IMR-90 (cell line): Measurements from ENCODE around the gene PTGR2. TPM values are rescaled to one million over a fixed set of nuclear protein-coding genes. Genes with fewer than 3 reads are reported as not detected.

ENCODE experiments used
- ATAC-seq: fragments of 200-7000 bp; cut with Tn5 transposase; 2 replicates; pipeline ENCODE4 v1.9.1; 2020; ENCODE audit warnings: low read depth, mild to moderate bottlenecking, moderate library complexity
- BruUV-seq: library from RNA; stranded (reverse); fragments of 400-500 nt; replicated peaks from 2 replicates; lab custom pipeline; 2021; lab: Mats Ljungman, UMichigan
- CTCF ChIA-PET: fragments of 300-600 bp; formaldehyde crosslinking; extraction: SDS; loops from one replicate; lab custom pipeline; 2021; ENCODE audit warnings: antibody characterized with exemption; lab: Yijun Ruan, JAX
- POLR2A ChIA-PET: fragments of 300-600 bp; sonication (Branson Sonifier 250); formaldehyde crosslinking; loops from one replicate; lab custom pipeline; 2022; ENCODE audit warnings: antibody characterized with exemption; ENCODE audit not compliant: unreplicated experiment; lab: Charles Lee
- DNase-seq: peaks from one replicate; pipeline ENCODE4 v3.0.0; 2013
- H2AFZ ChIP-seq: replicated peaks from 2 replicates; pipeline ENCODE3; 2013; ENCODE audit warnings: low read length, mild to moderate bottlenecking; ENCODE audit not compliant: poor library complexity
- H2AK5ac ChIP-seq: 2 replicates; pipeline ENCODE4 v1.6.1; 2013; ENCODE audit warnings: low read depth, low read length, inconsistent platforms
- H2AK9ac ChIP-seq: replicated peaks from 2 replicates; pipeline ENCODE3; 2013; ENCODE audit warnings: mild to moderate bottlenecking, low read depth, low read length, moderate library complexity; ENCODE audit not compliant: poor library complexity
- H2BK120ac ChIP-seq: 2 replicates; pipeline ENCODE4 v1.6.1; 2013; ENCODE audit warnings: low read depth, low read length, inconsistent platforms
- H2BK15ac ChIP-seq: 3 replicates; pipeline ENCODE4 v1.6.1; 2013; ENCODE audit warnings: low read depth, low read length, inconsistent platforms
- H2BK20ac ChIP-seq: 2 replicates; pipeline ENCODE4 v1.6.1; 2013; ENCODE audit warnings: low read depth, mild to moderate bottlenecking, inconsistent platforms, low read length, moderate library complexity
- H2BK5ac ChIP-seq: 2 replicates; pipeline ENCODE4 v1.6.1; 2013; ENCODE audit warnings: mild to moderate bottlenecking, low read depth, low read length, inconsistent platforms; ENCODE audit not compliant: poor library complexity, severe bottlenecking
- H3K14ac ChIP-seq: replicated peaks from 2 replicates; pipeline ENCODE4 v1.6.1; 2013; ENCODE audit warnings: low read depth, low read length, inconsistent platforms
- H3K18ac ChIP-seq: 2 replicates; pipeline ENCODE4 v1.6.1; 2013; ENCODE audit warnings: low read depth, low read length, control low read depth
- H3K23ac ChIP-seq: 2 replicates; pipeline ENCODE4 v1.6.1; 2013; ENCODE audit warnings: low read depth, low read length, inconsistent platforms
- H3K27ac ChIP-seq: 2 replicates; pipeline ENCODE4 v1.5.1; 2013; ENCODE audit warnings: mild to moderate bottlenecking, control low read depth, low read length; ENCODE audit not compliant: insufficient read depth
- H3K27me3 ChIP-seq: 2 replicates; pipeline ENCODE4 v1.6.1; 2013; ENCODE audit warnings: low read length; ENCODE audit not compliant: control insufficient read depth, insufficient read depth
- H3K36me3 ChIP-seq: 2 replicates; pipeline ENCODE4 v1.6.1; 2013; ENCODE audit warnings: low read length, mixed read lengths; ENCODE audit not compliant: control insufficient read depth, insufficient read depth
- H3K4ac ChIP-seq: 2 replicates; pipeline ENCODE4 v1.6.1; 2013; ENCODE audit warnings: low read depth, low read length, inconsistent platforms
- H3K4me1 ChIP-seq: 2 replicates; pipeline ENCODE4 v1.6.1; 2013; ENCODE audit warnings: low read length, mixed read lengths; ENCODE audit not compliant: control insufficient read depth, insufficient read depth
- H3K4me2 ChIP-seq: 2 replicates; pipeline ENCODE4 v1.6.1; 2013; ENCODE audit warnings: low read depth, mild to moderate bottlenecking, control low read depth, low read length, moderate library complexity
- H3K4me3 ChIP-seq: 2 replicates; pipeline ENCODE4 v1.5.1; 2013; ENCODE audit warnings: low read depth, mild to moderate bottlenecking, control low read depth, low read length, moderate library complexity; ENCODE audit not compliant: insufficient read depth
- H3K56ac ChIP-seq: 2 replicates; pipeline ENCODE4 v1.6.1; 2013; ENCODE audit warnings: low read length, inconsistent platforms; ENCODE audit not compliant: insufficient read depth; ENCODE audit errors: extremely low read depth
- H3K79me1 ChIP-seq, 2 experiments: 2 replicates each; pipeline ENCODE4 v1.6.1; 2013; ENCODE audit warnings: low read length in 2 of 2, inconsistent platforms in 1 of 2, low read depth in 1 of 2
- H3K9ac ChIP-seq: 2 replicates; pipeline ENCODE4 v1.6.1; 2013; ENCODE audit warnings: low read depth, low read length, control low read depth
- H3K9me1 ChIP-seq: 2 replicates; pipeline ENCODE4 v1.6.1; 2013; ENCODE audit warnings: low read length, inconsistent platforms; ENCODE audit not compliant: insufficient read depth
- H3K9me3 ChIP-seq: 2 replicates; pipeline ENCODE4 v1.6.1; 2013; ENCODE audit warnings: low read length; ENCODE audit not compliant: control insufficient read depth, insufficient read depth
- H4K20me1 ChIP-seq: 2 replicates; pipeline ENCODE4 v1.6.1; 2013; ENCODE audit warnings: low read length, inconsistent platforms; ENCODE audit not compliant: insufficient read depth
- H4K5ac ChIP-seq: 2 replicates; pipeline ENCODE4 v1.6.1; 2013; ENCODE audit warnings: mild to moderate bottlenecking, low read depth, low read length, control low read depth
- H4K8ac ChIP-seq, 2 experiments: 2 replicates each; pipeline ENCODE4 v1.6.1; 2013; ENCODE audit warnings: low read depth in 2 of 2, low read length in 2 of 2, control low read depth in 1 of 2, inconsistent platforms in 1 of 2
- H4K91ac ChIP-seq: 2 replicates; pipeline ENCODE4 v1.6.1; 2013; ENCODE audit warnings: low read depth, low read length, inconsistent platforms; ENCODE audit not compliant: insufficient read depth
- BHLHE40 ChIP-seq: fragments of 150-350 bp; IDR thresholded peaks from 2 replicates; pipeline ENCODE4 v1.6.1; 2016; ENCODE audit warnings: mild to moderate bottlenecking, low read depth, low read length
- CEBPB ChIP-seq: IDR thresholded peaks from 2 replicates; pipeline ENCODE4 v1.6.1; 2012; ENCODE audit warnings: low read depth, low read length, improper control_type of control experiment
- CHD1 ChIP-seq: IDR thresholded peaks from 2 replicates; pipeline ENCODE4 v1.6.1; 2012; ENCODE audit warnings: low read depth, low read length, improper control_type of control experiment
- MAZ ChIP-seq: IDR thresholded peaks from 2 replicates; pipeline ENCODE4 v1.6.1; 2012; ENCODE audit warnings: low read depth, mild to moderate bottlenecking, low read length, improper control_type of control experiment, moderate library complexity, borderline replicate concordance
- RFX5 ChIP-seq: IDR thresholded peaks from 2 replicates; pipeline ENCODE4 v1.8.0; 2012; ENCODE audit warnings: low read depth, mild to moderate bottlenecking, low read length, moderate library complexity
- SMC3 ChIP-seq: fragments of 150-350 bp; IDR thresholded peaks from 2 replicates; pipeline ENCODE4 v1.6.1; 2016; ENCODE audit warnings: low read depth, mild to moderate bottlenecking, antibody characterized with exemption, low read length, moderate library complexity
- USF2 ChIP-seq: fragments of 150-350 bp; IDR thresholded peaks from 2 replicates; pipeline ENCODE4 v1.6.1; 2017; ENCODE audit warnings: mild to moderate bottlenecking, antibody characterized with exemption, low read length, low read depth
- WGBS, 2 experiments: methylation state at CpG; one replicate each; pipeline versions ENCODE4 v1.1.5 to v1.1.7; 2013; ENCODE audit warnings: missing lambda C conversion rate in 2 of 2; ENCODE audit not compliant: insufficient read length in 1 of 2; ENCODE audit errors: extremely low coverage in 2 of 2; 5-methylcytosine and 5-hydroxymethylcytosine counted together
- dilution Hi-C: fragments of 300-500 bp; cut with HindIII; formaldehyde crosslinking; loops from one replicate; pipeline ENCODE4 v1.14.3; 2018; ENCODE audit warnings: low sequenced_read_pairs; ENCODE audit not compliant: unreplicated experiment
- in situ Hi-C: fragments of 300-500 bp; cut with MboI; formaldehyde crosslinking; loops from 3 replicates; pipeline ENCODE4 v1.14.3; 2019; ENCODE audit warnings: low sequenced_read_pairs, inconsistent platforms, mixed read lengths
- intact Hi-C: fragments of 100-400 bp; cut with micrococcal nuclease; formaldehyde crosslinking; loops from 2 replicates; pipeline ENCODE4 v1.10.0; 2022
- polyA plus RNA-seq, 3 experiments: library from polyadenylated mRNA; depleted of rRNA; stranded (reverse); fragments of >200 nt; gene quantifications; 2 replicates each; pipeline ENCODE4 v1.2.3, GENCODE V29; 2012; ENCODE audit warnings: low replicate concordance in 1 of 3
- total RNA-seq: library from RNA; depleted of rRNA; stranded (reverse); fragments of >200 nt; gene quantifications from 2 replicates; pipeline ENCODE4 v1.2.3, GENCODE V29; 2012

The PTGR2 gene
- total and polyA plus RNA-seq, 2 of the 4 experiments (the other 2 are of a cell fraction): 1.3 to 3.2 TPM

DNA sequence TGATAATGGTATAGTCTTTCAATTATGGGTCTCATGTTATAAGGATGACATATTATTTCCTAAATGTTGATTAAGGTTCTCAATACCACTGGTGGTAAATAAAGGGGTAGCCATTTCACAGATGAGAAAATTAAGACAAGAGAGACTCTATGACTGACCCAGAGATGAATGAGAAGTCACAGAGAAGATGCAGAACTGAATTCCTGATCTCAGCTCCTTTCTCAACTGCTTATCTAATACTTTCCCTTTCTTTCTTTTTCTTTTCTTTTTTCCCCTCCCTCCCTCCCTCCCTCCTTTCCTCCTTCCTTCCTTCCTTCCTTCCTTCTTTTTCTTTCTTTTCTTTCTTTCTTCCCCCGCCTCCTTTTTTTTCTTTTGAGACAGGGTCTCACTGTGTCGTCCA lies 8.3 kb upstream of the PTGR2 start:
- Histone ChIP-seq H3K4me1 (no peaks in the 10 kb centered on the region), H3K23ac (no peak overlapping the region), H3K4ac (no peak overlapping the region), H3K36me3 (no peaks in the 10 kb centered on the region), H4K5ac (no peak overlapping the region), H3K79me1 (no peaks in the 10 kb centered on the region), H2BK5ac (no peak overlapping the region), H3K9ac (no peak overlapping the region), H3K9me1 (no peaks in the 10 kb centered on the region), H3K18ac (no peak overlapping the region), H2BK15ac (no peak overlapping the region), H4K8ac (no peak overlapping the region), H3K27me3 (no peaks in the 10 kb centered on the region), H3K56ac (no peak overlapping the region), H2AK9ac (no peak overlapping the region), H2AFZ (no peak overlapping the region), H3K14ac (no peak overlapping the region), H3K27ac (no peak overlapping the region), H4K91ac (no peak overlapping the region), H3K4me3 (no peak overlapping the region), H2BK120ac (no peak overlapping the region), H2BK20ac (no peak overlapping the region), H2AK5ac (no peak overlapping the region), H3K4me2 (no peak overlapping the region), H3K9me3 (no peaks in the 10 kb centered on the region), H4K20me1 (no peaks in the 10 kb centered on the region)
- dilution Hi-C loops (no loop called here), in situ Hi-C loops (no loop called here), intact Hi-C loops (no loop called here)
- BruUV-seq: no TSS peak
- TF ChIP-seq CEBPB (no peak), SMC3 (no peak), MAZ (no peak), USF2 (no peak), BHLHE40 (no peak), RFX5 (no peak), CHD1 (no peak)
- ChIA-PET POLR2A (no interaction called here), CTCF (no interaction called here)
- WGBS, 2 experiments: 0% methylated on average over 1 of the region's 2 CpGs; no CpG with 5 or more reads in 1 of the 2 experiments
- ATAC-seq (no peak), DNase-seq (no peak)
